HL-60 (cell line): ENCODE results near the gene NUMB.

Source experiments
- DNase-seq, 2 experiments: peaks; one replicate each; pipeline ENCODE4 v3.0.0-alpha.2; 2010 to 2020; ENCODE audit warnings: low read depth in 1 of 2, low spot score in 1 of 2
- H3K27ac ChIP-seq: fragments of 250-450 bp; sonication (Bioruptor Pico); replicated peaks from 2 replicates; pipeline ENCODE4 v1.5.1; 2020; ENCODE audit warnings: mild to moderate bottlenecking, moderate library complexity
- H3K27me3 ChIP-seq: fragments of 250-450 bp; sonication (Bioruptor Pico); 2 replicates; pipeline ENCODE4 v1.5.1; 2021; ENCODE audit warnings: mild to moderate bottlenecking, moderate library complexity; ENCODE audit not compliant: insufficient read depth, poor library complexity, severe bottlenecking
- H3K4me3 ChIP-seq: replicated peaks from 2 replicates; pipeline ENCODE4 v1.5.1; 2011; ENCODE audit warnings: mild to moderate bottlenecking, control low read depth, low read length; ENCODE audit not compliant: insufficient read depth
- GABPA ChIP-seq: IDR thresholded peaks from 2 replicates; pipeline ENCODE4 v1.6.1; 2012; ENCODE audit warnings: low read depth
- POLR2AphosphoS5 ChIP-seq: IDR thresholded peaks from 2 replicates; pipeline ENCODE4 v1.6.1; 2012; ENCODE audit warnings: low read depth
- SPI1 ChIP-seq: IDR thresholded peaks from 2 replicates; pipeline ENCODE4 v1.6.1; 2012; ENCODE audit warnings: low read depth, mild to moderate bottlenecking, borderline replicate concordance
- TF ChIP-seq, protein P1 (sequence below): IDR thresholded peaks from one replicate; pipeline ENCODE4 v1.5.1; 2011; ENCODE audit warnings: low read length, control low read depth, inconsistent platforms; ENCODE audit not compliant: insufficient read depth
- TF ChIP-seq, protein P2 (sequence below): IDR thresholded peaks from 2 replicates; pipeline ENCODE4 v1.6.1; 2012; ENCODE audit warnings: low read depth; ENCODE audit not compliant: insufficient replicate concordance

The NUMB gene

GRCh38 chr14:73462815-73463214 is 4.5 kb upstream of the NUMB start:
- H3K27me3 ChIP-seq = no peaks in the 10 kb centered on the region
- TF ChIP-seq, protein P1, sequence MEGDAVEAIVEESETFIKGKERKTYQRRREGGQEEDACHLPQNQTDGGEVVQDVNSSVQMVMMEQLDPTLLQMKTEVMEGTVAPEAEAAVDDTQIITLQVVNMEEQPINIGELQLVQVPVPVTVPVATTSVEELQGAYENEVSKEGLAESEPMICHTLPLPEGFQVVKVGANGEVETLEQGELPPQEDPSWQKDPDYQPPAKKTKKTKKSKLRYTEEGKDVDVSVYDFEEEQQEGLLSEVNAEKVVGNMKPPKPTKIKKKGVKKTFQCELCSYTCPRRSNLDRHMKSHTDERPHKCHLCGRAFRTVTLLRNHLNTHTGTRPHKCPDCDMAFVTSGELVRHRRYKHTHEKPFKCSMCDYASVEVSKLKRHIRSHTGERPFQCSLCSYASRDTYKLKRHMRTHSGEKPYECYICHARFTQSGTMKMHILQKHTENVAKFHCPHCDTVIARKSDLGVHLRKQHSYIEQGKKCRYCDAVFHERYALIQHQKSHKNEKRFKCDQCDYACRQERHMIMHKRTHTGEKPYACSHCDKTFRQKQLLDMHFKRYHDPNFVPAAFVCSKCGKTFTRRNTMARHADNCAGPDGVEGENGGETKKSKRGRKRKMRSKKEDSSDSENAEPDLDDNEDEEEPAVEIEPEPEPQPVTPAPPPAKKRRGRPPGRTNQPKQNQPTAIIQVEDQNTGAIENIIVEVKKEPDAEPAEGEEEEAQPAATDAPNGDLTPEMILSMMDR = no peak
- peak overlapping the region; percentile 56 for H3K27ac ChIP-seq
- DNase-seq = no peak
- peak overlapping the region; percentile 18 for H3K4me3 ChIP-seq

DNA sequence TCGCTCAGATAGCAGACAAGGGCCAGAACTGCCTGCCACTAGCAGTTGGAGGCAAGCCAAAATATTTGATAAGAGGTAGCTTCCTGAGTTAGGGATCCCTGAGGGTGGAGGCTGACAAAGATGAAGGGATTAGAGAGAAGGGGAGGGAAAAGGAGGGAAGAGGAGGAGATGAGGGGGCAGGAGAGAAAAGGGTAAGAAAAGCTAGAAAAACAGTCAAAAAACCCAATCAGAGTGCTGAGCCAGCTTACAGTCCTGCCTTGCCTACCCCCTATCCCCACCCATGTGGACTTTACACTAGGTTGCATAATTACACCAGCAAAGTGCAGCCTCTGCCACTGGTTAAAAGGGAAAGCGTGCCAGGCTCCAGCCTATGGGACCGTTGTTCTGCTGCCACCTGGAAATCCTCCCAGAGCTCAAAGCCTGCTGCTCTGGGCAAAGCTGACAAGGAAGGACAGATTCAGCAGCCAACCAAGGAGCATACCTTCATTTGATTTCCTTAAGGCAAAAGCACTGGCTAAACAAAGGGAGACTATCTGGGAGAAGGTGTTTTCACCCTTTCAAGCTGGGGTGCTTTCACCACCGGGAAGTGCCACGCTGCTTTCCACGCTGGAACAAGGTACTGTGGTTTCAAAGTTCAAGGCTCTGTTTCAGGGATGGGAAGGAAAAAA is 3.8 kb upstream of the NUMB start:
- DNase-seq = peak; percentile 55 to 70
- Histone ChIP-seq H3K4me3 (peak overlapping the region; percentile 18), H3K27ac (peak overlapping the region; percentile 56), H3K27me3 (no peaks in the 10 kb centered on the region)
- TF ChIP-seq, protein P2, sequence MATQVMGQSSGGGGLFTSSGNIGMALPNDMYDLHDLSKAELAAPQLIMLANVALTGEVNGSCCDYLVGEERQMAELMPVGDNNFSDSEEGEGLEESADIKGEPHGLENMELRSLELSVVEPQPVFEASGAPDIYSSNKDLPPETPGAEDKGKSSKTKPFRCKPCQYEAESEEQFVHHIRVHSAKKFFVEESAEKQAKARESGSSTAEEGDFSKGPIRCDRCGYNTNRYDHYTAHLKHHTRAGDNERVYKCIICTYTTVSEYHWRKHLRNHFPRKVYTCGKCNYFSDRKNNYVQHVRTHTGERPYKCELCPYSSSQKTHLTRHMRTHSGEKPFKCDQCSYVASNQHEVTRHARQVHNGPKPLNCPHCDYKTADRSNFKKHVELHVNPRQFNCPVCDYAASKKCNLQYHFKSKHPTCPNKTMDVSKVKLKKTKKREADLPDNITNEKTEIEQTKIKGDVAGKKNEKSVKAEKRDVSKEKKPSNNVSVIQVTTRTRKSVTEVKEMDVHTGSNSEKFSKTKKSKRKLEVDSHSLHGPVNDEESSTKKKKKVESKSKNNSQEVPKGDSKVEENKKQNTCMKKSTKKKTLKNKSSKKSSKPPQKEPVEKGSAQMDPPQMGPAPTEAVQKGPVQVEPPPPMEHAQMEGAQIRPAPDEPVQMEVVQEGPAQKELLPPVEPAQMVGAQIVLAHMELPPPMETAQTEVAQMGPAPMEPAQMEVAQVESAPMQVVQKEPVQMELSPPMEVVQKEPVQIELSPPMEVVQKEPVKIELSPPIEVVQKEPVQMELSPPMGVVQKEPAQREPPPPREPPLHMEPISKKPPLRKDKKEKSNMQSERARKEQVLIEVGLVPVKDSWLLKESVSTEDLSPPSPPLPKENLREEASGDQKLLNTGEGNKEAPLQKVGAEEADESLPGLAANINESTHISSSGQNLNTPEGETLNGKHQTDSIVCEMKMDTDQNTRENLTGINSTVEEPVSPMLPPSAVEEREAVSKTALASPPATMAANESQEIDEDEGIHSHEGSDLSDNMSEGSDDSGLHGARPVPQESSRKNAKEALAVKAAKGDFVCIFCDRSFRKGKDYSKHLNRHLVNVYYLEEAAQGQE = no peak
- no peak for TF ChIP-seq GABPA
- TF ChIP-seq SPI1 = no peak
- TF ChIP-seq, protein P1 = no peak
- TF ChIP-seq POLR2AphosphoS5 = no peak

DNA sequence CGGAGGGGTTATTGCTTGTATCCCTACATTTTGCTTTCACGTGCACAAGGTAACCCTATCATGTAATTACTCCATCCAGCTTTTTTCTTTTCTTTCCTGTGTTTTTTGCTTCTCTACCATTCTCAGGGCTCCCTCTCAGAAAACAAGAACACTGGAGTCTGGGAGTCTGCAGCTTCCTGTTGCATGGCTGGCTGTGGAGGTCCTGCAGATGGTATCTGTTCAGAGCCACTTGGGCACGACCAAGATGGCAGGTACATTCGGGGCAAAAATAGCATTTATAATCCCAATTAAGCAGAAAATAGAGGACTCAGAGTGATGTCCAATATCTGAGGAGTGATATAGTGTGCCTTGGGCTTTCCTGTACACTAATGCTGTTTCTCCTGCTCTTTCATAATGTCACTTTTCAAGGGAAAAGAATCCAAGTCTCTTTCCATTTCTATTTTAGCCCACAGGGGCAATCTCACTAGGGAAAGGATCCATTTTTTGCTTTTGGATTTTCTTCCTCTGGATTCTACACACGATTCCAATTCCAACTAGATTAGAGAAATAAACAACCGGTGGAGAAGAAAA is 3.2 kb upstream of the NUMB start:
- no peaks in the 10 kb centered on the region for H3K27me3 ChIP-seq
- no peak for DNase-seq
- peak overlapping the region; percentile 56 for H3K27ac ChIP-seq
- TF ChIP-seq, protein P1 = no peak
- TF ChIP-seq, protein P2 = no peak
- TF ChIP-seq SPI1 = no peak
- no peak for TF ChIP-seq POLR2AphosphoS5
- TF ChIP-seq GABPA = no peak
- no peak overlapping the region for H3K4me3 ChIP-seq

GRCh38 chr14:73460691-73461127 is 2.4 kb upstream of the NUMB start:
- DNase-seq = no peak
- TF ChIP-seq GABPA = no peak
- no peak for TF ChIP-seq POLR2AphosphoS5
- TF ChIP-seq, protein P2 = no peak
- TF ChIP-seq, protein P1 = no peak
- Histone ChIP-seq H3K27me3 (no peaks in the 10 kb centered on the region), H3K4me3 (no peak overlapping the region), H3K27ac (no peak overlapping the region)
